AG09319 (cell line): Measurements from ENCODE around the gene PTPN18.

Experiments used
- DNase-seq: peaks from one replicate; pipeline ENCODE4 v3.0.0-alpha.2; 2010; ENCODE audit warnings: low read depth; ENCODE audit errors: extremely low read depth
- CTCF ChIP-seq: IDR thresholded peaks from 2 replicates; pipeline ENCODE4 v1.5.1; 2011; ENCODE audit warnings: low read depth, mild to moderate bottlenecking, inconsistent platforms, low read length, moderate library complexity

PTPN18 gene

GRCh38 chr2:130357864-130358263 lies 2.0 kb downstream of the PTPN18 start:
- no peak for DNase-seq
- no peak for TF ChIP-seq CTCF

GRCh38 chr2:130358420-130359350 lies 2.8 kb downstream of the PTPN18 start:
- no peak for TF ChIP-seq CTCF
- no peak for DNase-seq

- DNase-seq = no peak
- no peak for TF ChIP-seq CTCF
These were observed 3.6 kb downstream of the PTPN18 start for GRCh38 chr2:130359466-130359865.

GRCh38 chr2:130363479-130363878 lies 7.6 kb downstream of the PTPN18 start:
- no peak for TF ChIP-seq CTCF
- no peak for DNase-seq

GRCh38 chr2:130365075-130365474 lies 9.2 kb downstream of the PTPN18 start:
- no peak for DNase-seq
- TF ChIP-seq CTCF = no peak

GRCh38 chr2:130365963-130366362 lies 10.1 kb downstream of the PTPN18 start:
- no peak for DNase-seq
- no peak for TF ChIP-seq CTCF

- DNase-seq = no peak
- TF ChIP-seq CTCF = no peak
These were observed 10.9 kb downstream of the PTPN18 start for GRCh38 chr2:130366720-130367119.
